ENCODE measurements around the gene GULP1.

Gene GULP1

GRCh38 chr2:188474316-188474715 is 182.6 kb downstream of the GULP1 start:
- Histone ChIP-seq H3K9me3 (no peaks in the 10 kb centered on the region), H3K4me1 (no peaks in the 10 kb centered on the region; the same call in 1 of the 2 replicates), H3K4me3 (ENCODE audit: low read depth, low read length) (no peak overlapping the region), H3K36me3 (no peaks in the 10 kb centered on the region), H3K27me3 (no peaks in the 10 kb centered on the region)
- DNase-seq = no peak
- no peak for TF ChIP-seq CTCF (IDR thresholded peaks at IDR 0.05; ENCODE audit: low read depth, low read length)

DNA sequence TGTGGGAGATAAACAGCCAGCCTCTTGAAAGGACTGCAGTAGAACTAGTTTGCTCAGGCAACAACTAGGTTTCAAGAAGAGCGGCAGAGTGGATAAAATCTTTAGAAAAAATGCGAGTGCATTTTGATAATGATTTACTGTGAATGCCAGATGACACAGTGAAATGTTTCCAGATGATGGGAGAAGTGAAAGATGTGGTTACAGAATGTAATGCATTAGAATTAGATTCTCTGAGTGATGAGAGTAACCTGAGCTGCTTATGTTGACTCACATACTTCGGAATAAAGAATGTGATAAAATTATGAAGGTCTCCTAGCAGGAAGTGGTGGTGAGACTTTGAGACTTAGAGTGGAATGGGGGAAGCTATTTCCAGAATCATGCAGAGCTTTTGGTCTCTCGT is 184.3 kb downstream of the GULP1 start:
- Histone ChIP-seq H3K9me3 (no peaks in the 10 kb centered on the region), H3K36me3 (no peaks in the 10 kb centered on the region), H3K4me1 (no peaks in the 10 kb centered on the region; the same call in 1 of the 2 replicates), H3K4me3 (ENCODE audit: low read depth, low read length) (no peak overlapping the region), H3K27me3 (no peaks in the 10 kb centered on the region)
- no peak for DNase-seq
- no peak for TF ChIP-seq CTCF (IDR thresholded peaks at IDR 0.05; ENCODE audit: low read depth, low read length)

DNA sequence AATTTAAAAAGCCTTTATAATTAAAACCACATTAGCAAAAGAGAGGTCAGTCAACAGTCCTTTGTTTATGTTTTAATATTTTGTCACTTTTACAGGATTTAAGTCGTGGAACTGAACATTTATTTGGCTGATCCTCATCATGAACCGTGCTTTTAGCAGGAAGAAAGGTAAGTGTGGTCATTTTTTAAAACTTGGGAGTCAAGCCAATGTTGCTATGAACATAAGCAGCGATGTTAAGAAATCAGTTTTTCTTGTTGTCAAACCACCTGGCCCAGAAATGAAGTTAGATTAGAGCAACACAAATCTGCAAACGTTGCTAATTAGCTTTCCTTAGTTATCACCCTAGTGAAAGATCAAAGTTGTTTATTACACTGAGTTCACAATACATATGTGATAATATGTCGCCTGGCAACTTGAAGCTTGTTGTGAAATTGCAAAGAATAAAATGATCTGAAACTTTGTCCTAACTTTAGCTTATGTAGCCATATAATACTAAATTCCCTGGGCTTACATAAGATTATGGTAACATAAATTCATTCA is 186.0 kb downstream of the GULP1 start:
- DNase-seq = no peak
- H3K4me1 ChIP-seq = no peaks in the 10 kb centered on the region; the same call in 1 of the 2 replicates

GRCh38 chr2:188478724-188479123 is 187.1 kb downstream of the GULP1 start:
- Histone ChIP-seq H3K4me1 (no peaks in the 10 kb centered on the region; the same call in 1 of the 2 replicates), H3K27me3 (no peaks in the 10 kb centered on the region), H3K9me3 (no peaks in the 10 kb centered on the region), H3K36me3 (no peaks in the 10 kb centered on the region), H3K4me3 (ENCODE audit: low read depth, low read length) (no peak overlapping the region)
- no peak for DNase-seq
- no peak for TF ChIP-seq CTCF (IDR thresholded peaks at IDR 0.05; ENCODE audit: low read depth, low read length)

More for the DNA sequence above, 186.0 kb downstream of the GULP1 start:
- no peak for TF ChIP-seq CTCF (IDR thresholded peaks at IDR 0.05; ENCODE audit: low read depth, low read length)
- Histone ChIP-seq H3K9me3 (no peaks in the 10 kb centered on the region), H3K4me3 (ENCODE audit: low read depth, low read length) (no peak overlapping the region), H3K27me3 (no peaks in the 10 kb centered on the region), H3K36me3 (no peaks in the 10 kb centered on the region)

GRCh38 chr2:188481474-188481873 is 189.8 kb downstream of the GULP1 start:
- Histone ChIP-seq H3K27me3 (no peaks in the 10 kb centered on the region), H3K4me1 (no peaks in the 10 kb centered on the region), H3K36me3 (no peaks in the 10 kb centered on the region), H3K4me3 (ENCODE audit: low read depth, low read length) (no peak overlapping the region), H3K9me3 (no peaks in the 10 kb centered on the region)
- no peak for TF ChIP-seq CTCF (IDR thresholded peaks at IDR 0.05; ENCODE audit: low read depth, low read length)
- DNase-seq = no peak

DNA sequence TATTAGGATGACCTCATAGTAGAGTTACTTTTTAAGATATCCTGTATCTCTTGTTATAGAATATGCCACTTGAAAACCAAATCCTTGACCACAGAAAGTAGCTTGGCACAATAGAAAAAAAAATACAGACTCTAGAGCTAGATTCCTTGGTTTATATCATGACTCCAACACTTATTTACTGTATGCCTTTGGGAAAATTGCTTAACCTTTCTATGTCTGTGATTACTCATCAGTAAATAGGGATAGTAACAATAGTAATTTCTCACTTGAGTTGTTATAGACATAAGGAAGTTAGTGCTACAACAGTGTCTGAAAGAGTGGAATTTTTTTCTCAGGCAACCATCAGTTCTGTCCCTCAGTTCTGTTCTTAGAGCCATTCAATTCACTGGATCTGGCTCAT is 193.8 kb downstream of the GULP1 start:
- Histone ChIP-seq H3K36me3 (no peaks in the 10 kb centered on the region), H3K27me3 (no peaks in the 10 kb centered on the region), H3K4me3 (ENCODE audit: low read depth, low read length) (no peak overlapping the region), H3K4me1 (no peaks in the 10 kb centered on the region), H3K9me3 (no peaks in the 10 kb centered on the region)
- no peak for DNase-seq
- TF ChIP-seq CTCF (IDR thresholded peaks at IDR 0.05; ENCODE audit: low read depth, low read length) = no peak

Data from BE2C (cell line).